ENCODE data around the gene OCSTAMP.

Gene OCSTAMP

GRCh38 chr20:46550461-46550860 lies at the start of gene OCSTAMP:
Gene OCSTAMP (minus strand): TSS chr20:46550654. CDS start chr20:46550560, 94 bp downstream.
- H3K4me1 Mint-ChIP-seq (ENCODE audit: low read depth), result peaks cover 42% of the 10 kb centered on the region
- no peaks in the 10 kb centered on the region for H3K9me3 Mint-ChIP-seq
- no peaks in the 10 kb centered on the region for H3K36me3 Mint-ChIP-seq (ENCODE audit: low read depth)
- no peak for DNase-seq
- no peak within 1 kb of the TSS for H3K4me3 Mint-ChIP-seq
- H3K27me3 Mint-ChIP-seq, result no peaks in the 10 kb centered on the region
- no peak within 1 kb of the TSS for H3K27ac Mint-ChIP-seq

DNA sequence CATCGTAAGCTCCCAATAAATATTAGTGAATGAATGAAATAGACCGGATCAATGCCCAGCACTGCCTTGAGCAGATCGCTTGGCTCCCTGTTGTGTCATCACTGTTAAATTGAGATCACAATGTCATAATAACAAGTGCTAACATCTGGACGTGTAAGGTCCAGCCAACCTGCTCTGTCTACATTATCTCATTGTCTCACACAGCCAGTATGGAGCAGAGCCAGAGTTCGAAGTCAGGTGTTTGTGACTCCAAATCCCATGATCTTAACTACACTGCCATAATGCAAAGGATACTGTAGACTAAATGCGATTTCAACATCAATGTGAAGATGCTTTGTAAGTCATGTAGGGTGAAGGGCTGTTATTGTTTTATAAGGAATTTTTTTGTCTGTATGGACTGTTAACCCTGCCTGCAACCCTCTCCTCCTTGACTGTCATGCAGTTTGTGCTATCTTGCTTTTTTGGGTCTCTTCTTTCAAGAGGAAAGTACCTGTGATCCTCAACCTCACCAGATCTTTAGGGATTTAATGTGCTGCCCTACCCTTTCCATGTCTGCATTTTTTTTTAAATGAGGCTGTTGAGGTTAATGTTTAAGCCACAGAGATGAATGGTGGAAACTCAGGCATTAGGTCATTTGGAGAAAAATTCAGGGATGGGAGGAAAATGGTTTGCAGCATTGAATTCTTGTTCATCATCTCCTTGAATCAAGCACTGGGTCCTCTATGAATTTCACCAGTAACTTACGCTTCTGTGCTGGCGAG lies 49.0 kb upstream of the OCSTAMP start:
- H3K36me3 Mint-ChIP-seq (ENCODE audit: low read depth), result no peaks in the 10 kb centered on the region
- no peaks in the 10 kb centered on the region for H3K27me3 Mint-ChIP-seq
- no peak overlapping the region for H3K27ac Mint-ChIP-seq
- H3K4me1 Mint-ChIP-seq (ENCODE audit: low read depth), result no peaks in the 10 kb centered on the region
- H3K9me3 Mint-ChIP-seq, result no peaks in the 10 kb centered on the region
- H3K4me3 Mint-ChIP-seq, result no peak overlapping the region
- no peak for DNase-seq

GRCh38 chr20:46595933-46596332 lies 45.5 kb upstream of the OCSTAMP start:
- DNase-seq, result no peak
- H3K27ac Mint-ChIP-seq, result no peak overlapping the region
- H3K9me3 Mint-ChIP-seq, result no peaks in the 10 kb centered on the region
- no peaks in the 10 kb centered on the region for H3K36me3 Mint-ChIP-seq (ENCODE audit: low read depth)
- H3K27me3 Mint-ChIP-seq, result no peaks in the 10 kb centered on the region
- H3K4me1 Mint-ChIP-seq (ENCODE audit: low read depth), result no peaks in the 10 kb centered on the region
- no peak overlapping the region for H3K4me3 Mint-ChIP-seq

DNA sequence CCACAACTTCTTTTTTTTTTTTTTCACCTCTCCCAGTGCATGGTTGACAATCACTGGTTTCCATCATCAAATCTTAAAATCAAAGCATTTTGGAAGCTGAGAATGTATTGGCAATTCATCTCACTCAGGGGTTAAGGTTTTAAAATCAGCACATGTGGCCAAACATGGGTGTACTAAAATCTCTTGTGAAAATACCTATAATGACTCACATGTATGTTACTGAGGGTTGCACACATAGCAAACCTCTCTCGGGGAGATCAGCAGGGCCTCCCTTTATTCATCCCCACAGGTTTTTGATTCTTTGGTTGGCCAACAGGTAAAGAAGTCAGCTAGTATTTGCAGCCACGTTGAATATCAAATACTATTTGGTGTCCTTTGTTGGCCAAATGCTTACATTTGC lies 44.3 kb upstream of the OCSTAMP start:
- Mint-ChIP-seq H3K4me3 (no peak overlapping the region), H3K4me1 (ENCODE audit: low read depth) (no peaks in the 10 kb centered on the region), H3K27ac (no peak overlapping the region), H3K36me3 (ENCODE audit: low read depth) (no peaks in the 10 kb centered on the region), H3K9me3 (no peaks in the 10 kb centered on the region), H3K27me3 (no peaks in the 10 kb centered on the region)
- DNase-seq, result no peak

GRCh38 chr20:46592580-46593362 lies 42.3 kb upstream of the OCSTAMP start:
- Mint-ChIP-seq H3K4me1 (ENCODE audit: low read depth) (peaks cover 3% of the 10 kb centered on the region), H3K27me3 (no peaks in the 10 kb centered on the region), H3K9me3 (no peaks in the 10 kb centered on the region), H3K36me3 (ENCODE audit: low read depth) (no peaks in the 10 kb centered on the region), H3K4me3 (no peak overlapping the region), H3K27ac (no peak overlapping the region)
- DNase-seq, result no peak

GRCh38 chr20:46590443-46590842 lies 40.0 kb upstream of the OCSTAMP start:
- H3K4me3 Mint-ChIP-seq, result no peak overlapping the region
- H3K27me3 Mint-ChIP-seq, result no peaks in the 10 kb centered on the region
- H3K9me3 Mint-ChIP-seq, result no peaks in the 10 kb centered on the region
- H3K27ac Mint-ChIP-seq, result no peak overlapping the region
- no peak for DNase-seq
- H3K4me1 Mint-ChIP-seq (ENCODE audit: low read depth), result peaks cover 3% of the 10 kb centered on the region
- H3K36me3 Mint-ChIP-seq (ENCODE audit: low read depth), result no peaks in the 10 kb centered on the region

DNA sequence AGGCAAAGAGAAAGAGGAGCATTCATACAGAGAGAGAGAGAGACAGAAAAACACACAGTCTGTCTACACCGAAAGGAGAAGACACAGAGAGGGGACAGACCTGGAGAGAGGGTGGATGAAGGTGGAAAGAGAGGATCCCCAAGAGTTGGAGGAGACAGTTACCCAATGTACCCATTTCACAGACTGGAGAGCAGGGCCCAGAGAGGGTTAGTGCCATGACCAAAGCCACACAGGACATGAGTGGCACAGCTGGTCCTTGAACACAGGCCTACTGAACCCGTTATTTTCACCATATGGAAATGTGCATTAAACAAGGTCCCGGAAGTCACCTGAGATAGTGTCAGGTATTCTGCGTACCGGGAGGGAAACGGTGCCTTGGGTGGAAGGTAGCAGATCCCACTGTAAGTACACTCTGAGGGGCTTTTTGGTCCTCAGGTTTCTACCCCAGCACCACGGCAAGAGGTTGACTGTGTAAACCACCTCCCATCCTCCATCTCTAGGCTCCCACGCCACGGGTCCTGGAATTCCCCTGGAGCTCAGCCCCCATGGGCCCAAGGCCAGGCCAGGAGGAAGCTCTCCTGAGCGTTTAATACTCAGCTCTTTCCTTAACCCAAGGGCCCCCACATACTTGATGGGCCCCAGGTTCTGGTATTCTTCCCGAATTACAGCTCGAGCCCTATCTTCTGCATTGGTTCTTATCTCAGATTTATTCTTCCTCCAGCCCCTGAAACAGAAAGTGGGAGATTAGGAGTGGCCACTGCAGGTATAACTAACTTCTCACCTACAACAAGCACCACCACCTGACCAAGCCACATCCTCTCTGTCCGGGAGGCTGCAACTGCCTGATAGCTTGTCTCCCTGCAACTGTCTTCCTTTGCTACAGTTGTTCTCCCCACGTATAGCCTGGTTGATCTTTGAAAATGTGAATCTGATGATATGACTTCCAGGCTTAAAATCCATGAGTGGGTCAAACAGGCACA lies 38.4 kb upstream of the OCSTAMP start:
- no peaks in the 10 kb centered on the region for H3K36me3 Mint-ChIP-seq (ENCODE audit: low read depth)
- H3K4me3 Mint-ChIP-seq, result no peak overlapping the region
- H3K27ac Mint-ChIP-seq, result no peak overlapping the region
- H3K9me3 Mint-ChIP-seq, result no peaks in the 10 kb centered on the region
- no peak for DNase-seq
- H3K27me3 Mint-ChIP-seq, result no peaks in the 10 kb centered on the region
- peaks cover 3% of the 10 kb centered on the region for H3K4me1 Mint-ChIP-seq (ENCODE audit: low read depth)

- Mint-ChIP-seq H3K27me3 (no peaks in the 10 kb centered on the region), H3K4me3 (no peak overlapping the region), H3K9me3 (no peaks in the 10 kb centered on the region), H3K27ac (no peak overlapping the region), H3K4me1 (ENCODE audit: low read depth) (peaks cover 3% of the 10 kb centered on the region), H3K36me3 (ENCODE audit: low read depth) (no peaks in the 10 kb centered on the region)
- no peak for DNase-seq
Observed at GRCh38 chr20:46587986-46588385, 37.5 kb upstream of the OCSTAMP start.

DNA sequence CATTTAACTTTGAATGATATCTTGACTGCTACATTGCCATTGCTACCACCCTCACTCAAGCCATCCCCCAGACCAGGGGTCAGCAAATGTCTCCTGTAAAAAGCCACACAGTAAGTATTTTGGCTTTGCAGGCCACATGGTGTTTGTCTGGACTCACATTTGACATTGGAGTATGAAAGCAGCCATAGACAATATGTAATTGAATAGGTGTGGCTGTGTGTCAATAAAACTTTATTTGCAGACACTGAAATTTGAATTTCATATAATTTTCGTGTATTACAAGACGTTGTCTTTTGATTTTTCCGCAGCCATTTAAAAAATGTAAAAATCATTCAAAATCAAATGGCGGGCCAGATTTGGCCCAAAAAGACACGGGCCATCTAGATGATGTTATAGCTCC lies 36.3 kb upstream of the OCSTAMP start:
- no peak overlapping the region for H3K27ac Mint-ChIP-seq

DNA sequence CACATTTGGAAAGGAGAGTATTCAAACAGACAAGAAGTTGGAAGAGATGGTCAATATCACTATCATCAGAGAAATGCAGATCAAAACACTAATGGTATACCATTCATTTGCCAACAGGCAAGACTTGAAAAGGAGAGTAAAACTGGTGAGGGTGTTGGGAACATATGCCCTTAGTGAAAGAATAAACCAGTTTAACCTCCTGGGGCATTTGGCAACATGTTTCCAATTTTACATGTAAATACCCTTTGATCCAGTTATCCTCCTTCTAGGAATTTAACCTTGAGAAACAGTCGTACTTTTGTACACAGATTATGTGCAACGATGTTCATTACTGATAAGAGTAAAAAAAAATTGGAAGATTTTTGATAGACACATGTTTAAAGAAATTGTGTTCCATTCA lies 34.1 kb upstream of the OCSTAMP start:
- H3K27me3 Mint-ChIP-seq, result peaks cover 9% of the 10 kb centered on the region

More for the DNA sequence above, 36.3 kb upstream of the OCSTAMP start:
- Mint-ChIP-seq H3K4me3 (no peak overlapping the region), H3K9me3 (no peaks in the 10 kb centered on the region), H3K4me1 (ENCODE audit: low read depth) (peaks cover 3% of the 10 kb centered on the region), H3K27me3 (no peaks in the 10 kb centered on the region), H3K36me3 (ENCODE audit: low read depth) (no peaks in the 10 kb centered on the region)
- DNase-seq, result no peak

DNA sequence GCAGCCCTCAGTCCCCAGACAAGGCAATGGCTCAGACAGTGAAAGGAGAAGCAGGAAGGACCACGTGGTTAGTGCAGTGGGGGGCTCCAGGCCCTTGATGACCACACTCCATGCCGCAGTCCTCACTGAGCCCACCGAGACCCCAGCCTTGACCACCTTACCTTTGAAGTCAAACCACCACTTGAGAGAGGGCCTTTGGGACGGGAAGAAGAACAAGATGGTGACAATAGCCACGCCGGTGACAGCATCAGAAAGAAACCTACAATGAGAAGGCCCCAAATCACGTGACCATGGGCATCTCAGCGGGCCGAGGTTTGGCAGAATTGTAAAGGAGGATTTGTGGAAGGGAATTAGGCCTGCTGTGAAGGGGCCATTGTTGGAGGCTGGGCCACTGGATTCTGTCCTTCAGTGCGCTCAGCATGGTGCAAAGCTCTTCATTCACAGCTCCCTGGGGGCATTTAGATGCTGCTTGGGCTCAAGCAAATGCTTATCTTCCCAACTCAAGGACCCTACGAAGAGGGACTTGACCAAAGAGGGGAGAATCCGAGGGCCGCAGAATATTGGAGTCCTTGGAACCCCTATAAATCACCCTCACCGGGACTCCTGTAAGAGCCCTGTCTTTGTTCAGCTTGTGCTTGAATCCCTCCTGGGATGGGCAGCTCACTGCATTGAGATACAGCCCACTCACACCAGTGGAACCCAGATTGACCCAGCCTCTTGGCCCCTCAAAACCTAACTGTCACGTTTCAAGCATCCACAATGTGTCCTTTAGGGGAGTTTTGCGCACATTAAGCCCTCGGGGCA lies 33.2 kb upstream of the OCSTAMP start:
- H3K27me3 Mint-ChIP-seq, result peaks cover 16% of the 10 kb centered on the region
- no peaks in the 10 kb centered on the region for H3K9me3 Mint-ChIP-seq
- no peak for DNase-seq
- no peak overlapping the region for H3K4me3 Mint-ChIP-seq
- no peaks in the 10 kb centered on the region for H3K4me1 Mint-ChIP-seq (ENCODE audit: low read depth)
- H3K36me3 Mint-ChIP-seq (ENCODE audit: low read depth), result no peaks in the 10 kb centered on the region
- no peak overlapping the region for H3K27ac Mint-ChIP-seq

More for the DNA sequence above, 34.1 kb upstream of the OCSTAMP start:
- no peaks in the 10 kb centered on the region for H3K36me3 Mint-ChIP-seq (ENCODE audit: low read depth)
- no peak for DNase-seq
- peaks cover 3% of the 10 kb centered on the region for H3K4me1 Mint-ChIP-seq (ENCODE audit: low read depth)
- no peaks in the 10 kb centered on the region for H3K9me3 Mint-ChIP-seq
- H3K4me3 Mint-ChIP-seq, result no peak overlapping the region
- H3K27ac Mint-ChIP-seq, result no peak overlapping the region

- no peak for DNase-seq
- peaks cover 18% of the 10 kb centered on the region for H3K27me3 Mint-ChIP-seq
- no peak overlapping the region for H3K4me3 Mint-ChIP-seq
- no peaks in the 10 kb centered on the region for H3K4me1 Mint-ChIP-seq (ENCODE audit: low read depth)
- no peaks in the 10 kb centered on the region for H3K9me3 Mint-ChIP-seq
- no peaks in the 10 kb centered on the region for H3K36me3 Mint-ChIP-seq (ENCODE audit: low read depth)
- H3K27ac Mint-ChIP-seq, result no peak overlapping the region
Observed at GRCh38 chr20:46582648-46583047, 32.2 kb upstream of the OCSTAMP start.

- Mint-ChIP-seq H3K36me3 (ENCODE audit: low read depth) (no peaks in the 10 kb centered on the region), H3K4me3 (no peak overlapping the region), H3K4me1 (ENCODE audit: low read depth) (no peaks in the 10 kb centered on the region), H3K9me3 (no peaks in the 10 kb centered on the region), H3K27me3 (peaks cover 21% of the 10 kb centered on the region), H3K27ac (no peak overlapping the region)
- no peak for DNase-seq
Observed at GRCh38 chr20:46581391-46581790, 30.9 kb upstream of the OCSTAMP start.
